ENCODE measurements around the gene PREP.

- TF ChIP-seq, protein P1, sequence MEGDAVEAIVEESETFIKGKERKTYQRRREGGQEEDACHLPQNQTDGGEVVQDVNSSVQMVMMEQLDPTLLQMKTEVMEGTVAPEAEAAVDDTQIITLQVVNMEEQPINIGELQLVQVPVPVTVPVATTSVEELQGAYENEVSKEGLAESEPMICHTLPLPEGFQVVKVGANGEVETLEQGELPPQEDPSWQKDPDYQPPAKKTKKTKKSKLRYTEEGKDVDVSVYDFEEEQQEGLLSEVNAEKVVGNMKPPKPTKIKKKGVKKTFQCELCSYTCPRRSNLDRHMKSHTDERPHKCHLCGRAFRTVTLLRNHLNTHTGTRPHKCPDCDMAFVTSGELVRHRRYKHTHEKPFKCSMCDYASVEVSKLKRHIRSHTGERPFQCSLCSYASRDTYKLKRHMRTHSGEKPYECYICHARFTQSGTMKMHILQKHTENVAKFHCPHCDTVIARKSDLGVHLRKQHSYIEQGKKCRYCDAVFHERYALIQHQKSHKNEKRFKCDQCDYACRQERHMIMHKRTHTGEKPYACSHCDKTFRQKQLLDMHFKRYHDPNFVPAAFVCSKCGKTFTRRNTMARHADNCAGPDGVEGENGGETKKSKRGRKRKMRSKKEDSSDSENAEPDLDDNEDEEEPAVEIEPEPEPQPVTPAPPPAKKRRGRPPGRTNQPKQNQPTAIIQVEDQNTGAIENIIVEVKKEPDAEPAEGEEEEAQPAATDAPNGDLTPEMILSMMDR (IDR thresholded peaks at IDR 0.05) = no peak
- TF ChIP-seq POLR2A (IDR thresholded peaks at IDR 0.05) = no peak
Measured at GRCh38 chr6:105256619-105257018, 146.3 kb downstream of the PREP start.
